ENCODE data around the gene IMMP2L. TPM values are rescaled to one million over a fixed set of nuclear protein-coding genes. Genes with fewer than 3 reads are reported as not detected.

Gene IMMP2L
- total and polyA plus RNA-seq, 7 donors, result 9.3 to 43.0 (median 19.2) TPM

DNA sequence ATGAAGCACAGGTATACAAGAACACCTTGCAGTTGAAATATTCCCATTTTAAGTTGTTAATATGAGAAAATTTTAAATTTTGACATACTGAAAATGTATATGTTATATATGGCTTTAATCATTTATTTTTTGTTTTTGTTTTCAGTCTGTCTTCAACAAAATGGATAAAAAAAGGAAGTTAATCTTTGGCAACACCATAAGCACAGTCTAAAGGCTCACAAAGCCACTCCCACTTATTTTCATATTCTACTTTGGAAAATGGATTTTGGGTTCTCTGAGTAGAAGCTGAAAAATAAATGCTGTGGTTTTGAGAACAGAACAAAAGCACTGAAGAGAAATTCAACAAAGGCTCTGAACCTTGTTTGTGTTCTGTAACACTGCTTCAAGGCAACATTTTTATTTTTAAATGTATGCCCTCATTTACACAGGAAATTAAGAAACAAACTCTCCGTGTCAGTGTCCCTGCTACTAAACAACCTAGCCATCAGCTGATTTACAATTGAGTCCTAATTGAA, 552.7 kb downstream of the IMMP2L start:
- H3K4me1 ChIP-seq, result no peaks in the 10 kb centered on the region
- no peak for DNase-seq
- intact Hi-C loops (cut with DNase I), result no loop called here
- no peaks in the 10 kb centered on the region for H3K36me3 ChIP-seq (ENCODE audit: insufficient read depth in 1 of 2, low read depth in 1 of 2)
- 65 to 74% (median 70%) methylated on average over 1 of the region's 1 CpG for WGBS, 3 donors
- H3K9me3 ChIP-seq, result no peaks in the 10 kb centered on the region
- H3K27ac ChIP-seq, result no peak overlapping the region
- no peak for ATAC-seq
- no peaks in the 10 kb centered on the region for H3K27me3 ChIP-seq (ENCODE audit: insufficient read depth in 3 of 3, low read length in 2 of 3)
- no peak overlapping the region for H3K4me3 ChIP-seq
- TF ChIP-seq, protein P1, sequence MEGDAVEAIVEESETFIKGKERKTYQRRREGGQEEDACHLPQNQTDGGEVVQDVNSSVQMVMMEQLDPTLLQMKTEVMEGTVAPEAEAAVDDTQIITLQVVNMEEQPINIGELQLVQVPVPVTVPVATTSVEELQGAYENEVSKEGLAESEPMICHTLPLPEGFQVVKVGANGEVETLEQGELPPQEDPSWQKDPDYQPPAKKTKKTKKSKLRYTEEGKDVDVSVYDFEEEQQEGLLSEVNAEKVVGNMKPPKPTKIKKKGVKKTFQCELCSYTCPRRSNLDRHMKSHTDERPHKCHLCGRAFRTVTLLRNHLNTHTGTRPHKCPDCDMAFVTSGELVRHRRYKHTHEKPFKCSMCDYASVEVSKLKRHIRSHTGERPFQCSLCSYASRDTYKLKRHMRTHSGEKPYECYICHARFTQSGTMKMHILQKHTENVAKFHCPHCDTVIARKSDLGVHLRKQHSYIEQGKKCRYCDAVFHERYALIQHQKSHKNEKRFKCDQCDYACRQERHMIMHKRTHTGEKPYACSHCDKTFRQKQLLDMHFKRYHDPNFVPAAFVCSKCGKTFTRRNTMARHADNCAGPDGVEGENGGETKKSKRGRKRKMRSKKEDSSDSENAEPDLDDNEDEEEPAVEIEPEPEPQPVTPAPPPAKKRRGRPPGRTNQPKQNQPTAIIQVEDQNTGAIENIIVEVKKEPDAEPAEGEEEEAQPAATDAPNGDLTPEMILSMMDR (IDR thresholded peaks at IDR 0.05), result no peak

DNA sequence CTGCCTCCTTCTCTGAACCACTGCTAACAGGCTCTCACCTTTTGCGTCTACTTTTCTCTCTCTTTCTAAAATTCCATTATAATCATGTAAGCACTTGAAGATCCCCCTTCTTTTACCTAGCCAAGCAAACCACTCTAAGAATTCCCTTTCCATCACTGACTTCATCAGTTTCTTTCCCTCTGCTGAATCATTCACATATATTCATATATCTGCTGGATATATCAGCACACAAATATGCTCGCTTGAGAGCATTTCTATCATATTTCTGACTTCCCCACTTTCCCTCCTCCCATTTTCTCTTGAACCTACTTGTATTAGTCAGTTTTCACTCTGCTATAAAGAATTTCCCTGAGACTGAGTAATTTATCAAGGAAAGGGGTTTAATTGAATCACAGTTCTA, 555.6 kb downstream of the IMMP2L start:
- 96 to 99% (median 98%) methylated on average over 2 of the region's 2 CpGs for WGBS, 3 donors
- ATAC-seq (no peak), DNase-seq (no peak)
- Histone ChIP-seq H3K4me3 (no peak overlapping the region), H3K27ac (no peak overlapping the region), H3K36me3 (ENCODE audit: insufficient read depth in 1 of 2, low read depth in 1 of 2) (no peaks in the 10 kb centered on the region), H3K27me3 (ENCODE audit: insufficient read depth in 3 of 3, low read length in 2 of 3) (no peaks in the 10 kb centered on the region), H3K4me1 (no peaks in the 10 kb centered on the region), H3K9me3 (no peaks in the 10 kb centered on the region)
- TF ChIP-seq, protein P1 (IDR thresholded peaks at IDR 0.05), result no peak
- intact Hi-C loops (cut with DNase I), result no loop called here

DNA sequence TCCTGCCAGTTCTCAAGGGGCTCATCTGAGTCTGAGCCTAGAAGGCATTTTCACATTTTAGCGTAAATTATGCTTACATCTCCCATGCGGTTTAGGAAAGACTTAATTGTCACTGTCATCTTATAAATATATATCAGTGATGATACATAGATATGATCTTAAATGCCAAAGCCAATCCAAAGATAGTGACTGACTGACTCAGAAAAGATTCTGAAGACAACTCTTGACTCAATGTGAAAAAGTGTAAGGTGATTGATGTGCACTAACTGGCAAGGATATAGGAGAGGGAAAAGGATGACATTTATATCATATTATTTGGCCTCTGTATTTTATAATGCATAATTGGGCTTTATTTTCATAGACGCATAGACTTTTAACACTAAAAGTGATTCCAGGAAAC, 556.3 kb downstream of the IMMP2L start:
- no peaks in the 10 kb centered on the region for H3K4me1 ChIP-seq
- H3K36me3 ChIP-seq (ENCODE audit: insufficient read depth in 1 of 2, low read depth in 1 of 2), result no peaks in the 10 kb centered on the region
- no peaks in the 10 kb centered on the region for H3K27me3 ChIP-seq (ENCODE audit: insufficient read depth in 3 of 3, low read length in 2 of 3)
- peak in 1 of 4 donors; percentile 40 for ATAC-seq
- no peak overlapping the region for H3K27ac ChIP-seq
- TF ChIP-seq, protein P1 (IDR thresholded peaks at IDR 0.05), result no peak
- WGBS, 3 donors, result 50 to 61% (median 59%) methylated on average over 3 of the region's 3 CpGs
- H3K4me3 ChIP-seq, result no peak overlapping the region
- H3K9me3 ChIP-seq, result no peaks in the 10 kb centered on the region
- intact Hi-C loops (cut with DNase I), result no loop called here
- no peak for DNase-seq

DNA sequence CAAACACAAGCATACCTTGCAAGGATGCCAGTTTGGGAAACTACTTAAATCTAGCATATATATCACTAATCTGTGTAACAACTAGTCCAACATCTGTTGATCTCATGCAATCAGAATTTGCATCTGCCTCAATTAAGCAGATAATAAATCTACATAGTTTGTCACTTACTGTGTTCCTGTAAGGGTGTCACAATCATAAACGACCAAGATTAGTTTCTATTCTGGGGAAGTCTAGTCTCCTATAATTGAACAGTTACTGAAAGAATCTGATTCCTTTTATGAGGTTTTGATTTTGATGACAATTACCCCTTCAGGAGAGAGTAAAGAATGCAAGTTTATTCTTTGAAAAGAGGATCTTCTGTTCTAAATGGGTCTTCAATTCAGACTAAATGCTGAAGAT, 556.8 kb downstream of the IMMP2L start:
- no peak overlapping the region for H3K4me3 ChIP-seq
- no peaks in the 10 kb centered on the region for H3K27me3 ChIP-seq (ENCODE audit: insufficient read depth in 3 of 3, low read length in 2 of 3)
- ATAC-seq (no peak), DNase-seq (no peak)
- 21 to 33% (median 30%) methylated on average over 1 of the region's 1 CpG for WGBS, 3 donors
- H3K9me3 ChIP-seq, result no peaks in the 10 kb centered on the region
- no peaks in the 10 kb centered on the region for H3K4me1 ChIP-seq
- intact Hi-C loops (cut with DNase I), result no loop called here
- H3K36me3 ChIP-seq (ENCODE audit: insufficient read depth in 1 of 2, low read depth in 1 of 2), result no peaks in the 10 kb centered on the region
- TF ChIP-seq, protein P1 (IDR thresholded peaks at IDR 0.05), result no peak
- H3K27ac ChIP-seq, result no peak overlapping the region

DNA sequence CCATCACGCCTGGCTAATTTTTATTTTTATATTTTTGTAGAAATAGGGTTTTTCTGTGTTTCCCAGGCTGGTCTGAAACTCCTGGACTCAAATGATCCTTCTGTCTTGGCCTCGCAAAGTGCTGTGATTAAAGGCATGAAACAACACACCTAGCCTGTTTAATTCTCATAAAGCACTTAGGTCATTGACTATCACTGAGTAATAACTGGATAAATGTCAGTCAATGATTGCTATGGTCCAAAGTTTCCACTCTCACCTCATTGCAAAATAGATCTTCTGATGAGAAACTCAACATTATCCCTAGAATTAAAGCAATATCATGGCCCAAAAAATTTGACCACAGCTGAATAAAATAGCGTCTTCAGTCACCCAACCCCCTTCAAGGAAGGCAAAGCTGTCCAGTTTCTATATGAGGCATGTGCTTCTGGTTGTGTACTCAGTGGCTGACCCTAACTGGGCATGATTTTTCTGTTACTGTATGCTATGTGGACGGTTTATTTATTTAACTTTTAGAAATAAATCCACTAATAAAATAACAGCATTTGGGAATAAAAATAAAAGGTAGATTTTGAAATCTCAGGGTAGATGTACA, 557.9 kb downstream of the IMMP2L start:
- no peaks in the 10 kb centered on the region for H3K36me3 ChIP-seq (ENCODE audit: insufficient read depth in 1 of 2, low read depth in 1 of 2)
- WGBS, 3 donors, result 88 to 95% (median 93%) methylated on average over 4 of the region's 4 CpGs
- no peaks in the 10 kb centered on the region for H3K9me3 ChIP-seq
- TF ChIP-seq, protein P1 (IDR thresholded peaks at IDR 0.05), result no peak
- no peaks in the 10 kb centered on the region for H3K4me1 ChIP-seq
- no peak overlapping the region for H3K4me3 ChIP-seq
- H3K27ac ChIP-seq, result no peak overlapping the region
- no peak for DNase-seq
- ATAC-seq, result no peak
- H3K27me3 ChIP-seq (ENCODE audit: insufficient read depth in 3 of 3, low read length in 2 of 3), result no peaks in the 10 kb centered on the region
- intact Hi-C loops (cut with DNase I), result no loop called here

All from psoas muscle (tissue), 8 donors.